ENCODE data around the gene CUL3. TPM values are rescaled to one million over a fixed set of nuclear protein-coding genes. Genes with fewer than 3 reads are reported as not detected.

Gene CUL3
- total RNA-seq, 4 donors from 2014 or later, result 94.1 to 120 (median 109) TPM

GRCh38 chr2:224560549-224560948, 24.6 kb downstream of the CUL3 start:
- Histone ChIP-seq H3K9me3 (no peaks in the 10 kb centered on the region), H3K27ac (no peak overlapping the region), H3K27me3 (no peaks in the 10 kb centered on the region), H3K36me3 (no peaks in the 10 kb centered on the region), H3K4me3 (no peak overlapping the region), H3K4me1 (peaks cover 37 to 57% of the 10 kb centered on the region in 2 donors)
- ATAC-seq (no peak), DNase-seq (no peak)
- no peak for TF ChIP-seq CTCF (IDR thresholded peaks at IDR 0.05 in 4 of 5, conservative IDR thresholded peaks at IDR 0.05 in 1 of 5)
- no peak for TF ChIP-seq POLR2A (IDR thresholded peaks at IDR 0.05)
- in situ Hi-C loops (cut with MboI; ENCODE audit: low sequenced_read_pairs in 4 of 4) (loop anchor here in 1 of 4 donors (25.0 kb wide), 1 partner anchor 598 kb away; the partner anchor contains the start of gene MRPL44), intact Hi-C loops (cut with DNase I; ENCODE audit: low total_unique reads) (no loop called here)

GRCh38 chr2:224557610-224558009, 27.6 kb downstream of the CUL3 start:
- no peak for ATAC-seq
- Histone ChIP-seq H3K27ac (no peak overlapping the region), H3K36me3 (no peaks in the 10 kb centered on the region), H3K4me1 (peaks cover 34 to 52% of the 10 kb centered on the region in 2 donors), H3K9me3 (no peaks in the 10 kb centered on the region), H3K27me3 (no peaks in the 10 kb centered on the region), H3K4me3 (no peak overlapping the region)
- in situ Hi-C loops (cut with MboI; ENCODE audit: low sequenced_read_pairs in 4 of 4) (loop anchor here in 1 of 4 donors (25.0 kb wide), 1 partner anchor 595 kb away; the partner anchor contains the start of gene MRPL44), intact Hi-C loops (cut with DNase I; ENCODE audit: low total_unique reads) (no loop called here)
- TF ChIP-seq POLR2A (IDR thresholded peaks at IDR 0.05) (no peak), CTCF (IDR thresholded peaks at IDR 0.05 in 4 of 5, conservative IDR thresholded peaks at IDR 0.05 in 1 of 5) (no peak)
- no peak for DNase-seq

GRCh38 chr2:224556381-224556780, 28.8 kb downstream of the CUL3 start:
- Histone ChIP-seq H3K27me3 (no peaks in the 10 kb centered on the region), H3K36me3 (no peaks in the 10 kb centered on the region), H3K4me3 (no peak overlapping the region), H3K27ac (no peak overlapping the region), H3K4me1 (peaks cover 37 to 46% of the 10 kb centered on the region in 2 donors), H3K9me3 (no peaks in the 10 kb centered on the region)
- no peak for ATAC-seq
- no peak for DNase-seq
- in situ Hi-C loops (cut with MboI; ENCODE audit: low sequenced_read_pairs in 4 of 4), result loop anchor here in 1 of 4 donors (25.0 kb wide), 1 partner anchor 594 kb away; the partner anchor contains the start of gene MRPL44
- TF ChIP-seq CTCF (IDR thresholded peaks at IDR 0.05 in 4 of 5, conservative IDR thresholded peaks at IDR 0.05 in 1 of 5) (no peak), POLR2A (IDR thresholded peaks at IDR 0.05) (no peak)
- intact Hi-C loops (cut with DNase I; ENCODE audit: low total_unique reads), result no loop called here

- no peaks in the 10 kb centered on the region for H3K27me3 ChIP-seq
- no peak overlapping the region for H3K4me3 ChIP-seq
- TF ChIP-seq CTCF (IDR thresholded peaks at IDR 0.05 in 4 of 5, conservative IDR thresholded peaks at IDR 0.05 in 1 of 5) (no peak), POLR2A (IDR thresholded peaks at IDR 0.05) (no peak)
- peaks cover 33 to 42% of the 10 kb centered on the region in 2 donors for H3K4me1 ChIP-seq
- intact Hi-C loops (cut with DNase I; ENCODE audit: low total_unique reads) (no loop called here), in situ Hi-C loops (cut with MboI; ENCODE audit: low sequenced_read_pairs in 4 of 4) (loop anchor here in 1 of 4 donors (25.0 kb wide), 1 partner anchor 594 kb away; the partner anchor contains the start of gene MRPL44)
- no peak overlapping the region for H3K27ac ChIP-seq
- H3K9me3 ChIP-seq, result no peaks in the 10 kb centered on the region
- DNase-seq (no peak), ATAC-seq (no peak)
- H3K36me3 ChIP-seq, result no peaks in the 10 kb centered on the region
These were observed 29.3 kb downstream of the CUL3 start for GRCh38 chr2:224555823-224556366.

Measured in gastrocnemius medialis (tissue), 4 donors.